ENCODE measurements around the gene MOB4.

DNA sequence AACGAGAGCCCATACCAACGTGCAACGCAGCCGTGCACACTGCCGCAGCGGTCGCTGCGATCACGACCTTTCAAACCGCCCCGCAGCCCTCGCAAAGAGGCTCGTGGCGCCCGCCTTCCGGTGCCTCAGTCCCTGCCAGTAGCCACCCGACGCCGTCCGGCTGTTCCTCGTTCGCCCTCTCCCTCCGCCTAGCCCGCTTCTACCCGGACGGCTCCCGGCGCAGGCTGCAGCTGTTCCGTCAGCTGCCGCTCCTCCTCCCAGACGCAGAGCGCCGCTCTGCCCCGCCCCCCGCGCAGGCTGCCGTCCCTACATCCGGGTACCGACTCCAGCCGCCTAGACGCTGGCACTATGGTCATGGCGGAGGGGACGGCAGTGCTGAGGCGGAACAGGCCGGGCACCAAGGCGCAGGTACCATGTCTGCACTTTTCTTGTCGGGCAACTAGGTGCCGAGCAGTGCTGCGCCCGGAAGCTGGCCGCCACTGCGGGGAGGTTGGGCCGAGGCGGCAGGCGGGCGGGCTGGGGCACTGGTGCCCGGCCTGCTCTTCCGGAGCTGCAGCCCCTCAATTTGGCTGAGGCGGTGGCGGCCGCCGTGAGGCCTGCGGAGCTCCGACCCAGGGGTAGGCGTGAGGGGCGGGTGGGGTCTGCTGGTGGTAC, at the start of gene MOB4:
- TF ChIP-seq, protein P1, sequence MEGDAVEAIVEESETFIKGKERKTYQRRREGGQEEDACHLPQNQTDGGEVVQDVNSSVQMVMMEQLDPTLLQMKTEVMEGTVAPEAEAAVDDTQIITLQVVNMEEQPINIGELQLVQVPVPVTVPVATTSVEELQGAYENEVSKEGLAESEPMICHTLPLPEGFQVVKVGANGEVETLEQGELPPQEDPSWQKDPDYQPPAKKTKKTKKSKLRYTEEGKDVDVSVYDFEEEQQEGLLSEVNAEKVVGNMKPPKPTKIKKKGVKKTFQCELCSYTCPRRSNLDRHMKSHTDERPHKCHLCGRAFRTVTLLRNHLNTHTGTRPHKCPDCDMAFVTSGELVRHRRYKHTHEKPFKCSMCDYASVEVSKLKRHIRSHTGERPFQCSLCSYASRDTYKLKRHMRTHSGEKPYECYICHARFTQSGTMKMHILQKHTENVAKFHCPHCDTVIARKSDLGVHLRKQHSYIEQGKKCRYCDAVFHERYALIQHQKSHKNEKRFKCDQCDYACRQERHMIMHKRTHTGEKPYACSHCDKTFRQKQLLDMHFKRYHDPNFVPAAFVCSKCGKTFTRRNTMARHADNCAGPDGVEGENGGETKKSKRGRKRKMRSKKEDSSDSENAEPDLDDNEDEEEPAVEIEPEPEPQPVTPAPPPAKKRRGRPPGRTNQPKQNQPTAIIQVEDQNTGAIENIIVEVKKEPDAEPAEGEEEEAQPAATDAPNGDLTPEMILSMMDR (IDR thresholded peaks at IDR 0.05), result peak in 4 of 6 experiments; percentile 11 to 62 (median 40)
- TF ChIP-seq EP300 (IDR thresholded peaks at IDR 0.05) (peak in 1 of 4 donors; percentile 74), POLR2AphosphoS5 (IDR thresholded peaks at IDR 0.05) (peak; percentile 99), POLR2A (IDR thresholded peaks at IDR 0.05) (peak in 3 of 4 donors; percentile 81 to 96 (median 96))

Measured in upper lobe of left lung (tissue), 4 donors.